HFF-Myc (cell line): Measurements from ENCODE around the gene SIN3B.

Experiments
- DNase-seq: peaks from one replicate; pipeline ENCODE4 v3.0.0-alpha.2; 2011; ENCODE audit warnings: low read depth; ENCODE audit errors: extremely low read depth
- H3K4me3 ChIP-seq: replicated peaks from 2 replicates; pipeline ENCODE4 v1.5.1; 2011; ENCODE audit warnings: low read depth, mild to moderate bottlenecking, control low read depth, low read length
- TF ChIP-seq, protein P1 (sequence below): IDR thresholded peaks from 2 replicates; pipeline ENCODE4 v1.5.1; 2012; ENCODE audit warnings: mild to moderate bottlenecking, low read depth, low read length, control low read depth; ENCODE audit errors: missing control alignments

Gene SIN3B

DNA sequence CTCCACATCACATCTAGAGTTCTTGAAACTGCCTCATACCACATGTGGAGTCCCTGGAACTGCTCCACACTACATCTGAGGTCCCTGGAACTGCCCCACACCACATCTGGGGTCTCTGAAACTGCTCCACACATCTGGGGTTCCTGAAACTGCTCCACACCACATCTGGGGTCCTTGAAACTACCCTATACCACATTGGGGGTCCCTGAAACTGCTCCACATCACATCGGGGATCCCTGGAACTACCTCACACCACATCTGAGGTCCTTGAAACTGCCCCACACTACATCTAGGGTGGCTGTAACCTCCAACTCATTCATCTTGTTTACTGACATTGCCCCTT, 93.4 kb downstream of the SIN3B start:
- TF ChIP-seq, protein P1, sequence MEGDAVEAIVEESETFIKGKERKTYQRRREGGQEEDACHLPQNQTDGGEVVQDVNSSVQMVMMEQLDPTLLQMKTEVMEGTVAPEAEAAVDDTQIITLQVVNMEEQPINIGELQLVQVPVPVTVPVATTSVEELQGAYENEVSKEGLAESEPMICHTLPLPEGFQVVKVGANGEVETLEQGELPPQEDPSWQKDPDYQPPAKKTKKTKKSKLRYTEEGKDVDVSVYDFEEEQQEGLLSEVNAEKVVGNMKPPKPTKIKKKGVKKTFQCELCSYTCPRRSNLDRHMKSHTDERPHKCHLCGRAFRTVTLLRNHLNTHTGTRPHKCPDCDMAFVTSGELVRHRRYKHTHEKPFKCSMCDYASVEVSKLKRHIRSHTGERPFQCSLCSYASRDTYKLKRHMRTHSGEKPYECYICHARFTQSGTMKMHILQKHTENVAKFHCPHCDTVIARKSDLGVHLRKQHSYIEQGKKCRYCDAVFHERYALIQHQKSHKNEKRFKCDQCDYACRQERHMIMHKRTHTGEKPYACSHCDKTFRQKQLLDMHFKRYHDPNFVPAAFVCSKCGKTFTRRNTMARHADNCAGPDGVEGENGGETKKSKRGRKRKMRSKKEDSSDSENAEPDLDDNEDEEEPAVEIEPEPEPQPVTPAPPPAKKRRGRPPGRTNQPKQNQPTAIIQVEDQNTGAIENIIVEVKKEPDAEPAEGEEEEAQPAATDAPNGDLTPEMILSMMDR = no peak
- no peak for DNase-seq
- no peak overlapping the region for H3K4me3 ChIP-seq

DNA sequence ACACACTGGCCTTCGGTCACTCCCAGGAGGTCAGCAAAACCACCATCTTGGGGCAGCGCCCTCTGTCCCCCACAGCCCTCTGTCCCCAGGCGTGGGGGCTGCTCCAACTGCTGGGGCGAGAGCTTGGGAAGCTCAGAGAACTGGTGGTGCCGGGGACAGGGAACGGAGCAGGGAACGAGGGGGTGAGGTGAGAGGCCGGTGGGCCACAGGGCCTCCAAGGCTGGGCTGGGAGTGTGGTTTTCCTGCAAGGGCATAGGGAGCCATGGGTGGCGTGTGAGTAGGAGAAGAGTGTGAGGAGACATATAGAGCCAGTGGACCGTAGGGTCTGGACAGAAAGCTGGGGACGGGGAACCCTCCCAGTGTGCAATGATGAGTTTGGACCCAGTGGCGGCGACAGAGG, 93.8 kb downstream of the SIN3B start:
- TF ChIP-seq, protein P1 = no peak
- no peak for DNase-seq
- no peak overlapping the region for H3K4me3 ChIP-seq

DNA sequence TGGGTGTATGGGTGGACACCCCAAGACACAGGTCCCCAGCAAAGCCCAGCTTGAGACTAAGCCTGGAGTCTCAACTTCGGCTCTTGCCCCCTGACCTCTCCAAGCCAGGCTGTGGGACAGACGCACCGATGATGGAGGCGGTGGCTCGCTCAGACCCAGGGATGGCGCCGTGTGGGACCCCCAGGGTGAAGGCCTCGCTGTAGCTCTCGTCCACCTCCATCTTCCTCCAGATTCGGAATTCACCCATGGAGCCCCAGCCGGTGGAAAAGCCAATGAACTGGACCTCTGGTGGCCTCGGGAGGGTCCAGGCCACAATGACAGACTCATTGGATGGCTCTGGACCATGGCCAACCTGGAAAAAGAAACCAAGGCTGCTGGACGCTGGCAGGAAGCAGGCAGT, 98.7 kb downstream of the SIN3B start:
- no peak for DNase-seq
- no peak overlapping the region for H3K4me3 ChIP-seq
- TF ChIP-seq, protein P1 = no peak

DNA sequence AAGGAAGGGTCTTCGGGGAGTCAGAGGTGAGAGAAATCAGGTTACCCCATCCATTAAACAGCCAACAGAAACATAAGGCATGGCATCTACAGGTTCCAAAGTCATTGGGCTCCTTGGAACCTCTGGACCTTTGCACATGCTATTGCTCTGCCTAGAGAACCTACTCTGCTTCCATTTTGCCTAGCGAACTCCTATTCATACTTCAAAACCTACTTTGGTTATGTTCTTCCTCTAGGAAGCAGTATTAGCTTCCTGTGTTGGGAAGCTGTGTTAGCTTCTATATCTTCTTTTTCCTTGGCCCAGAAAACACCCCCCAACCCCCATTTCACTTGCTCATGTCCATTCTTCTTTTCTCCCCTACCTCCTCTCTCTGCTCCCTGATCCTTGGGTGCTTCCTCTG, 99.2 kb downstream of the SIN3B start:
- TF ChIP-seq, protein P1 = no peak
- no peak for DNase-seq
- H3K4me3 ChIP-seq = no peak overlapping the region

DNA sequence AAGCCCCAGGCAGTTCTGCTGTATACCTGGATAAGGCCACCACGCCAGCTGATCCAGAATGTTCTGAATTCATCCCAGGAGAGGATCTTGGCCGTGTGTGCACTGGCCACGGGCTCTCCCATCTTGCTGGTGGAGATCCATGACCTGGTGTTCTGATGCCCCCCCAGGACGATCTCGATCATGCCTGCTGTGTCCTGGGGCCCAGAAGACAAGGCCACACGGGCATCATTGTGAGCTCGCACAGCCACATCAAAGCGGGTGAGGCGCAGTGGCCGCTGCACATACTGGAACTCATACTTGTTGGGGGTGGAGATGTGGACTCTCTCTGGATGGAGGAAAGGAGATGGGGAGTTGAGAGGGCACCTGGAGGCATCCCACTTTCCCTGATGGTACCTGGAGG, 99.7 kb downstream of the SIN3B start:
- TF ChIP-seq, protein P1 = no peak
- DNase-seq = no peak
- no peak overlapping the region for H3K4me3 ChIP-seq
